Caco-2 (cell line): ENCODE measurements around the gene ERC1. TPM values are rescaled to one million over a fixed set of nuclear protein-coding genes. Genes with fewer than 3 reads are reported as not detected.
"Not testable (repeated sequence)": the region's sequence is repeated elsewhere in the genome, so short reads cannot be mapped to it uniquely, and the experiment has no call there.

ENCODE experiments used
- BruUV-seq: library from RNA; stranded (reverse); fragments of 400-500 nt; replicated peaks from 2 replicates; lab custom pipeline; 2021; lab: Mats Ljungman, UMichigan
- CTCF ChIA-PET: fragments of 300-600 bp; sonication (Branson Sonifier 250); formaldehyde crosslinking; loops from one replicate; lab custom pipeline; 2022; ENCODE audit warnings: antibody characterized with exemption; lab: Charles Lee
- POLR2A ChIA-PET: fragments of 300-600 bp; sonication (Branson Sonifier 250); formaldehyde crosslinking; loops from one replicate; lab custom pipeline; 2022; ENCODE audit warnings: antibody characterized with exemption; lab: Charles Lee
- DNase-seq, 2 experiments: peaks; one replicate each; pipeline versions ENCODE4 v3.0.0 to v3.0.0-alpha.2; 2020 to 2022
- H3K27me3 ChIP-seq: replicated peaks from 2 replicates; pipeline ENCODE4 v1.6.0; 2011; ENCODE audit warnings: low read length; ENCODE audit not compliant: control insufficient read depth, insufficient read depth
- H3K36me3 ChIP-seq: 2 replicates; pipeline ENCODE4 v1.5.1; 2011; ENCODE audit warnings: low read length; ENCODE audit not compliant: control insufficient read depth, insufficient read depth
- H3K4me1 ChIP-seq: fragments of 250-450 bp; sonication (Bioruptor Pico); 2 replicates; pipeline ENCODE4 v1.5.1; 2020; ENCODE audit warnings: mild to moderate bottlenecking
- H3K4me3 ChIP-seq: 2 replicates; pipeline ENCODE4 v1.5.1; 2011; ENCODE audit warnings: low read depth, mild to moderate bottlenecking, control low read depth, low read length
- H3K9me3 ChIP-seq: fragments of 250-450 bp; sonication (Bioruptor Pico); 2 replicates; pipeline ENCODE4 v1.5.1; 2020; ENCODE audit warnings: mild to moderate bottlenecking, moderate library complexity
- H3K27ac Mint-ChIP-seq: one replicate; pipeline ENCODE4 v1.8.0; 2022; ENCODE audit warnings: mixed read lengths; ENCODE audit not compliant: unreplicated experiment
- H3K27me3 Mint-ChIP-seq: one replicate; pipeline ENCODE4 v1.8.0; 2022; ENCODE audit warnings: mixed read lengths; ENCODE audit not compliant: insufficient read depth, unreplicated experiment
- H3K36me3 Mint-ChIP-seq: one replicate; pipeline ENCODE4 v1.8.0; 2022; ENCODE audit warnings: mild to moderate bottlenecking, mixed read lengths; ENCODE audit not compliant: insufficient read depth, unreplicated experiment
- H3K4me1 Mint-ChIP-seq: one replicate; pipeline ENCODE4 v1.8.0; 2022; ENCODE audit warnings: low read depth, mixed read lengths; ENCODE audit not compliant: unreplicated experiment
- H3K4me3 Mint-ChIP-seq: one replicate; pipeline ENCODE4 v1.8.0; 2022; ENCODE audit warnings: mild to moderate bottlenecking, moderate library complexity, mixed read lengths; ENCODE audit not compliant: unreplicated experiment
- H3K9me3 Mint-ChIP-seq: one replicate; pipeline ENCODE4 v1.8.0; 2022; ENCODE audit warnings: mixed read lengths; ENCODE audit not compliant: unreplicated experiment
- intact Hi-C: fragments of 100-400 bp; cut with micrococcal nuclease; formaldehyde crosslinking; loops from one replicate; pipeline ENCODE4 v1.10.0; 2022; ENCODE audit not compliant: unreplicated experiment
- total RNA-seq: library from RNA; stranded (reverse); gene quantifications from 2 replicates; pipeline ENCODE4 v1.2.3, GENCODE V29; 2022
- TF ChIP-seq, protein P1 (sequence below), 2 experiments: fragments of 200-600 bp in 1 of 2; IDR thresholded peaks; 1 replicate in 1 of 2; 2 replicates in 1 of 2; pipeline versions ENCODE4 v1.5.1 to v1.8.0; 2011 to 2022; ENCODE audit warnings: antibody characterized with exemption in 1 of 2, control low read depth in 1 of 2, inconsistent platforms in 1 of 2, low read depth in 1 of 2, low read length in 1 of 2, mild to moderate bottlenecking in 1 of 2, moderate library complexity in 1 of 2; ENCODE audit not compliant: insufficient read depth in 1 of 2, severe bottlenecking in 1 of 2, unreplicated experiment in 1 of 2

The ERC1 gene
- total RNA-seq, 1 experiment from 2014 or later = 88.4 TPM

DNA sequence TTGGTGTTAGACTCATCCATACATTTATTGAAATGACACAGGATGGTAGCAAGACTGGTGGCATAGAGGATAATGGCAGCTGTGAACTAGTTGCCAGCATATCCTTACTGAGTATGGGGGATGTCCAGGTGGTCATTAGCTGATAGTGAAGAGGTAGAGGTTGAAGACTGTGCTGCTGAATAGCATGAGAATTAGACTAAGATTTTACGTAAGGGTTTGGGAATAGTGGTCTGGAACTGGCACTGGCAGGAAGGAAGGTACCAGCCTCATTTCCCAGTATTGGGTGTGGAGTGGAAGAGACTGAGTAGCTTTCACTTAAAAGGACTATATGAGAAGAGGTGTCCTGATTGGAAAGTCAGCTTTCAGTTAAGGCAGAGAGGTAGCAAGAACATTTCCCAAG is 6.5 kb downstream of the ERC1 start:
- H3K27me3 Mint-ChIP-seq = no peaks in the 10 kb centered on the region
- TF ChIP-seq, protein P1, sequence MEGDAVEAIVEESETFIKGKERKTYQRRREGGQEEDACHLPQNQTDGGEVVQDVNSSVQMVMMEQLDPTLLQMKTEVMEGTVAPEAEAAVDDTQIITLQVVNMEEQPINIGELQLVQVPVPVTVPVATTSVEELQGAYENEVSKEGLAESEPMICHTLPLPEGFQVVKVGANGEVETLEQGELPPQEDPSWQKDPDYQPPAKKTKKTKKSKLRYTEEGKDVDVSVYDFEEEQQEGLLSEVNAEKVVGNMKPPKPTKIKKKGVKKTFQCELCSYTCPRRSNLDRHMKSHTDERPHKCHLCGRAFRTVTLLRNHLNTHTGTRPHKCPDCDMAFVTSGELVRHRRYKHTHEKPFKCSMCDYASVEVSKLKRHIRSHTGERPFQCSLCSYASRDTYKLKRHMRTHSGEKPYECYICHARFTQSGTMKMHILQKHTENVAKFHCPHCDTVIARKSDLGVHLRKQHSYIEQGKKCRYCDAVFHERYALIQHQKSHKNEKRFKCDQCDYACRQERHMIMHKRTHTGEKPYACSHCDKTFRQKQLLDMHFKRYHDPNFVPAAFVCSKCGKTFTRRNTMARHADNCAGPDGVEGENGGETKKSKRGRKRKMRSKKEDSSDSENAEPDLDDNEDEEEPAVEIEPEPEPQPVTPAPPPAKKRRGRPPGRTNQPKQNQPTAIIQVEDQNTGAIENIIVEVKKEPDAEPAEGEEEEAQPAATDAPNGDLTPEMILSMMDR (IDR thresholded peaks at IDR 0.05; ENCODE audit: insufficient read depth in 1 of 2, low read depth in 1 of 2, low read length in 1 of 2, severe bottlenecking in 1 of 2, unreplicated experiment in 1 of 2) = no peak
- intact Hi-C loops = no loop called here
- CTCF ChIA-PET = interaction anchor here (1.6 to 2.1 kb wide), 2 partner anchors 10 to 96 kb away, joined by 3 to 9 read pairs; no protein-coding TSS in a partner anchor
- H3K27me3 ChIP-seq = no peaks in the 10 kb centered on the region
- no peak overlapping the region for H3K4me3 Mint-ChIP-seq
- H3K4me3 ChIP-seq = no peak overlapping the region
- no peaks in the 10 kb centered on the region for H3K36me3 ChIP-seq
- no peaks in the 10 kb centered on the region for H3K9me3 Mint-ChIP-seq
- H3K9me3 ChIP-seq = no peaks in the 10 kb centered on the region
- peaks cover 19% of the 10 kb centered on the region for H3K36me3 Mint-ChIP-seq
- H3K4me1 Mint-ChIP-seq = peaks cover 39% of the 10 kb centered on the region
- H3K4me1 ChIP-seq = peaks cover 17% of the 10 kb centered on the region
- BruUV-seq = no TSS peak
- H3K27ac Mint-ChIP-seq = no peak overlapping the region
- DNase-seq = no peak
- POLR2A ChIA-PET = no interaction called here

DNA sequence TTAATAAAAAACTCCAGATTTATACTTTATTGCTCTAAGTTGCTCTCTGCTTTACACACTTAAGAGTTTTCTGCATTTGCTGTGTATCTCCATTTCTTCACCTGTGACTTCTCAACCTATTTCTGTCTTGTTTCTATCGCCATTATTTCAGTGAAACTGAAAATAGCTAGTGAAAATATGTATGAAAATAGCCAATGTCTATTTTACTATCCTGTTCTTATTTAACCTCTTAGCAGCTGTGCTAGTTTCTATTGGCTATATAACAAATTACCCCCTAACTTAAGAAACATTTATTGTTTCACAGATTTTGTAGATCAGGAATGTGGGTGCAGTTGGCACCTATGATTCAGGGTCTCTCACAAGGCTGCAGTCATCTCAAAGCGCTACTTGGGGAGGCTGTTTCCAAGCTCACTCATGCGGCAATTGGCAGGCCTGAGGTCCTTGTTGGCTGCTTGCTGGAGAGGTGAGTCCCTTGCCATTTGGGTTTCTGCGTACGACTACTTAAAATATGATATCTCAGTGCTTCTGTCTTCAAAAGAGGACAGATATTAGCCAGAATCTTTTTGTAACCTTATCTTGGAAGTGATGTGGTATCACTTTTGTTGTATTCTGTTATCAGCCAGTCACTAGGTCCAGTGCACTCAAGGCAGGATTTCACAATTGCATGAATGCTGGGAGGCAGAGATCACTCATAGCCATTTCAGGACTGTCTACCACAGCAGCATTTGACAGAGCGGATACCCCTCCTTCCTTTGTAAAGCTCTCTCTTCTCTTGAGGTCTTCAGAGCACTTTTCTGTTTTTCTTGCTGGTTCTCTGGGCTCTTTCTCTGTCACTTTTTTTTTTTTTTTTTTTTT is 7.2 kb downstream of the ERC1 start:
- DNase-seq = peak; percentile 76 to 77
- Mint-ChIP-seq H3K4me1 (peaks cover 36% of the 10 kb centered on the region), H3K27me3 (no peaks in the 10 kb centered on the region), H3K27ac (peak overlapping the region; percentile 31), H3K36me3 (peaks cover 19% of the 10 kb centered on the region), H3K9me3 (no peaks in the 10 kb centered on the region), H3K4me3 (no peak overlapping the region)
- POLR2A ChIA-PET = no interaction called here
- H3K4me1 ChIP-seq = peaks cover 15% of the 10 kb centered on the region
- H3K36me3 ChIP-seq = no peaks in the 10 kb centered on the region
- TF ChIP-seq, protein P1 (IDR thresholded peaks at IDR 0.05; ENCODE audit: insufficient read depth in 1 of 2, low read depth in 1 of 2, low read length in 1 of 2, severe bottlenecking in 1 of 2, unreplicated experiment in 1 of 2) = no peak
- CTCF ChIA-PET = interaction anchor here (0.6 to 2.1 kb wide), 3 partner anchors 10 to 95 kb away, joined by 3 to 9 read pairs (median 4); partner anchors contain the start of gene RAD52
- H3K27me3 ChIP-seq = no peaks in the 10 kb centered on the region
- intact Hi-C loops = no loop called here
- H3K9me3 ChIP-seq = no peaks in the 10 kb centered on the region
- BruUV-seq = no TSS peak
- H3K4me3 ChIP-seq = no peak overlapping the region

DNA sequence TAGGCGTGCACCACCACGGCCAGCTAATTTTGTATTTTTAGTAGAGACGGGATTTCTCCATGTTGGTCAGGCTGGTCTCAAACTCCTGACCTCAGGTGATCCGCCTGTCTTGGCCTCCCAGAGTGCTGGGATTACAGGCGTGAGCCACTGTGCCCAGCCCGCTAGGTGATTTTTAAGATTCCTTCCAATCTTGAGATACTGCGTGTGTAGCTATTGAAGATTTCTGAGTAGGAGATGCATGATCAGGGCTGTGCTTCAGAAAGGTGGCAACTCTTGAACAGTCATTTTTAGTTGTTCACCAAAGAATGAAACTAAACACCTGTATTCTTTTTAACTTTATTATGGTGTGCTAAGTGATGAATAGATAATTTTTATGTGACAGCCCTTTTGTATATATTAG is 8.7 kb downstream of the ERC1 start:
- DNase-seq, H3K27ac Mint-ChIP-seq, BruUV-seq, H3K4me3 Mint-ChIP-seq, H3K27me3 ChIP-seq, intact Hi-C loops, H3K36me3 ChIP-seq, POLR2A ChIA-PET, H3K27me3 Mint-ChIP-seq, H3K9me3 ChIP-seq, CTCF ChIA-PET, H3K4me3 ChIP-seq, H3K9me3 Mint-ChIP-seq: not testable (repeated sequence)
- H3K36me3 Mint-ChIP-seq = peaks cover 19% of the 10 kb centered on the region
- peaks cover 43% of the 10 kb centered on the region for H3K4me1 Mint-ChIP-seq
- peaks cover 21% of the 10 kb centered on the region for H3K4me1 ChIP-seq
